ENCODE data around the gene MFAP3L. TPM values are rescaled to one million over a fixed set of nuclear protein-coding genes. Genes with fewer than 3 reads are reported as not detected.

MFAP3L gene
- total RNA-seq, 4 donors from 2014 or later: 0.23 to 1.8 (median 1.1) TPM

DNA sequence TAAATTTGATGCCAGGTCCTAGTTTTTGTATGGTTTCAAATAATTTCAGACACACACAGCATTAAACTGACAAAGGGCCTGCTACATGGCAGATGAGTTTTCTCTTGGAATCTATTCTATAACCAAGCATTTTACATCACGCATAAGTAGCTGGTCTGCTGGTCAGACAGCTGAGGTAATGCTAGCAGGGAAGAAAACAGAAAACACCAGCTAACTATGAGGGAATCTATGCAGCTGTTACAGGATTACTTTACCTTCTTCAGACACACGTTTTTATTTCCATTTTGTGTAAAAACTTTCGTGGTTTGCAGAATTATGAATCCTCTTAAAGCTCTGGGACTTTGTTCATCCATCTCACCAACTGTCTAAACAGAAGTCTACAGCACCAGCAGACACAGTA is 42.0 kb downstream of the MFAP3L start:
- Histone ChIP-seq H3K27me3 (peaks cover 0 to 48% (median 0%) of the 10 kb centered on the region in 4 donors), H3K36me3 (no peaks in the 10 kb centered on the region), H3K4me3 (no peak overlapping the region), H3K4me1 (no peaks in the 10 kb centered on the region), H3K9me3 (no peaks in the 10 kb centered on the region), H3K27ac (no peak overlapping the region)
- intact Hi-C loops (cut with DNase I): no loop called here
- no peak for TF ChIP-seq POLR2A (IDR thresholded peaks at IDR 0.05)
- TF ChIP-seq, protein P1, sequence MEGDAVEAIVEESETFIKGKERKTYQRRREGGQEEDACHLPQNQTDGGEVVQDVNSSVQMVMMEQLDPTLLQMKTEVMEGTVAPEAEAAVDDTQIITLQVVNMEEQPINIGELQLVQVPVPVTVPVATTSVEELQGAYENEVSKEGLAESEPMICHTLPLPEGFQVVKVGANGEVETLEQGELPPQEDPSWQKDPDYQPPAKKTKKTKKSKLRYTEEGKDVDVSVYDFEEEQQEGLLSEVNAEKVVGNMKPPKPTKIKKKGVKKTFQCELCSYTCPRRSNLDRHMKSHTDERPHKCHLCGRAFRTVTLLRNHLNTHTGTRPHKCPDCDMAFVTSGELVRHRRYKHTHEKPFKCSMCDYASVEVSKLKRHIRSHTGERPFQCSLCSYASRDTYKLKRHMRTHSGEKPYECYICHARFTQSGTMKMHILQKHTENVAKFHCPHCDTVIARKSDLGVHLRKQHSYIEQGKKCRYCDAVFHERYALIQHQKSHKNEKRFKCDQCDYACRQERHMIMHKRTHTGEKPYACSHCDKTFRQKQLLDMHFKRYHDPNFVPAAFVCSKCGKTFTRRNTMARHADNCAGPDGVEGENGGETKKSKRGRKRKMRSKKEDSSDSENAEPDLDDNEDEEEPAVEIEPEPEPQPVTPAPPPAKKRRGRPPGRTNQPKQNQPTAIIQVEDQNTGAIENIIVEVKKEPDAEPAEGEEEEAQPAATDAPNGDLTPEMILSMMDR (IDR thresholded peaks at IDR 0.05): no peak
- no peak for DNase-seq
- 21 to 46% methylated on average over 3 of the region's 3 CpGs for WGBS, 2 donors

- 69 to 80% methylated on average over 1 of the region's 1 CpG for WGBS, 2 donors
- TF ChIP-seq POLR2A (IDR thresholded peaks at IDR 0.05): no peak
- TF ChIP-seq, protein P1 (IDR thresholded peaks at IDR 0.05): no peak
- H3K4me1 ChIP-seq: no peaks in the 10 kb centered on the region
- DNase-seq: no peak
- H3K9me3 ChIP-seq: no peaks in the 10 kb centered on the region
- H3K36me3 ChIP-seq: no peaks in the 10 kb centered on the region
- H3K27ac ChIP-seq: no peak overlapping the region
- peaks cover 0 to 64% (median 0%) of the 10 kb centered on the region in 4 donors for H3K27me3 ChIP-seq
- H3K4me3 ChIP-seq: no peak overlapping the region
- intact Hi-C loops (cut with DNase I): no loop called here
Measured at GRCh38 chr4:169976951-169977350, 49.2 kb downstream of the MFAP3L start.

DNA sequence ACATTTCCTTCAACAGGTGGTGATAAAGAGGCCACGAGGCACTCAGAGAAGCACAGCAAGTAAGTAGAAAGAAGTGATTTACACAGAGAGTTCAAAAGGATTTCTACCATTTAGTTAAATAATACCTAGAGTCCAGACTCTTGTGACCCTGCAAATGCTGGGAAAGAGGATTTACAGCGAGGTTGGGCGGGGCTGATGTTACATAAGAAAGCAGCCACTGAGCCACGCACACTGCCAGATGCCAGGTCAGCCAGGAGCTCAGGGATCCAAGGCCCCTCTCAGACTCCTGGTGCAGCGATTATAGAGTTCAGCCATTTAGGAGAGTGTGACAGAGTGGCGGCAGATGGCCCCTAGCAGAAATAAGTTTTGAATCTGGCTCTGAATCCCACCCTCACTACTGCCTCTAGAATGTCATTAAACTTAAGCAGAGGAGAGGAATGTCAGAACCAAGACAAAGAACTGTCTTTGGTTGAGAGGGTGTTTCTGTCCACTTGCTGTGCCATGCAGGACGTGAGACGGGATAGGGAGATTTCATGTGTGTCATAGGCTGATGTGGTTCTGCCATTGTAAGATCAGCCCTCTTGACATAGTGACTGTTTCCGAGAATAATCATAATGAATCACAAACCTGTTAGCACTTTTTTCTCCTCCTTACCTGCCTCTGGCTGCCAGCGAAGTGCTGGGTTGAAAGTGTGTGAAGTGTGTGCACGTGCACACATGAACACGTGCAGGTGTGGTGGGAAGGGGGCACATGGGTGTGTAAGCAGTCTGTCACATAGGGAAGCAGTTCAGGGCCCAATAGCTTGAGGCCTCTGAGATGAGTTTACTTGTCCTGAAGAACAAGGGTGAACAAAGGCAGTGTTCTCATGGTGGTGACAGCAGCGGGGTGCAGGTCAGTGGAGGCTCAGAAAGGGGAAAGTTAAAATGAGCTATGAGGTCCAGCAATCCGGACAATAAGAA is 50.1 kb downstream of the MFAP3L start:
- H3K27ac ChIP-seq: no peak overlapping the region
- intact Hi-C loops (cut with DNase I): no loop called here
- no peak overlapping the region for H3K4me3 ChIP-seq
- WGBS, 2 donors: 64 to 69% methylated on average over 11 to 14 of the region's 14 CpGs
- H3K4me1 ChIP-seq: no peaks in the 10 kb centered on the region
- peaks cover 0 to 62% (median 0%) of the 10 kb centered on the region in 4 donors for H3K27me3 ChIP-seq
- no peaks in the 10 kb centered on the region for H3K9me3 ChIP-seq
- no peaks in the 10 kb centered on the region for H3K36me3 ChIP-seq
- TF ChIP-seq POLR2A (IDR thresholded peaks at IDR 0.05): no peak
- TF ChIP-seq, protein P1 (IDR thresholded peaks at IDR 0.05): no peak
- no peak for DNase-seq

GRCh38 chr4:169975131-169975837 is 50.9 kb downstream of the MFAP3L start:
- WGBS, 2 donors: 72 to 76% methylated on average over 6 of the region's 6 CpGs
- DNase-seq: no peak
- H3K4me1 ChIP-seq: no peaks in the 10 kb centered on the region
- intact Hi-C loops (cut with DNase I): no loop called here
- peaks cover 0 to 59% (median 0%) of the 10 kb centered on the region in 4 donors for H3K27me3 ChIP-seq
- no peak overlapping the region for H3K4me3 ChIP-seq
- H3K9me3 ChIP-seq: no peaks in the 10 kb centered on the region
- no peak for TF ChIP-seq POLR2A (IDR thresholded peaks at IDR 0.05)
- TF ChIP-seq, protein P1 (IDR thresholded peaks at IDR 0.05): no peak
- H3K27ac ChIP-seq: no peak overlapping the region
- H3K36me3 ChIP-seq: no peaks in the 10 kb centered on the region
